HCEC 1CT (cell line): Measurements from ENCODE around the gene PWP1.

Experiments used
- DNase-seq: peaks from one replicate; pipeline ENCODE4 v3.0.0-alpha.2; 2017

The PWP1 gene

GRCh38 chr12:107685360-107686248 lies at the start of gene PWP1:
Gene PWP1 (plus strand): TSS chr12:107685799. CDS start chr12:107685900, 101 bp downstream.
- peak; percentile 90 for DNase-seq

GRCh38 chr12:107641154-107641553 lies 44.4 kb upstream of the PWP1 start:
- DNase-seq = no peak

- DNase-seq = no peak
Measured at GRCh38 chr12:107642240-107642639, 43.4 kb upstream of the PWP1 start.

GRCh38 chr12:107645630-107646333 lies 39.8 kb upstream of the PWP1 start:
- DNase-seq = no peak

GRCh38 chr12:107646436-107646835 lies 39.2 kb upstream of the PWP1 start:
- no peak for DNase-seq

- DNase-seq = no peak
Measured at GRCh38 chr12:107649661-107650061, 35.9 kb upstream of the PWP1 start.

GRCh38 chr12:107650977-107651376 lies 34.6 kb upstream of the PWP1 start:
- DNase-seq = no peak

GRCh38 chr12:107651571-107652449 lies 33.8 kb upstream of the PWP1 start:
- DNase-seq = no peak

GRCh38 chr12:107653519-107653918 lies 32.1 kb upstream of the PWP1 start:
- DNase-seq = no peak

GRCh38 chr12:107654873-107655272 lies 30.7 kb upstream of the PWP1 start:
- no peak for DNase-seq

GRCh38 chr12:107655281-107656065 lies 30.1 kb upstream of the PWP1 start:
- no peak for DNase-seq

GRCh38 chr12:107656302-107656701 lies 29.3 kb upstream of the PWP1 start:
- no peak for DNase-seq

- DNase-seq = no peak
Measured at GRCh38 chr12:107657133-107657532, 28.5 kb upstream of the PWP1 start.

GRCh38 chr12:107657621-107658020 lies 28.0 kb upstream of the PWP1 start:
- DNase-seq = no peak

GRCh38 chr12:107660235-107660634 lies 25.4 kb upstream of the PWP1 start:
- DNase-seq = no peak

GRCh38 chr12:107660861-107661415 lies 24.7 kb upstream of the PWP1 start:
- no peak for DNase-seq

GRCh38 chr12:107661830-107662229 lies 23.8 kb upstream of the PWP1 start:
- DNase-seq = no peak

- DNase-seq = no peak
Measured at GRCh38 chr12:107662484-107662883, 23.1 kb upstream of the PWP1 start.

GRCh38 chr12:107663277-107663676 lies 22.3 kb upstream of the PWP1 start:
- no peak for DNase-seq

GRCh38 chr12:107666009-107666408 lies 19.6 kb upstream of the PWP1 start:
- DNase-seq = no peak

GRCh38 chr12:107667464-107667863 lies 18.1 kb upstream of the PWP1 start:
- DNase-seq = no peak
